ENCODE results near the gene EREG. TPM values are rescaled to one million over a fixed set of nuclear protein-coding genes. Genes with fewer than 3 reads are reported as not detected.

The EREG gene
- total RNA-seq, 1 experiment from 2014 or later = 498 TPM

DNA sequence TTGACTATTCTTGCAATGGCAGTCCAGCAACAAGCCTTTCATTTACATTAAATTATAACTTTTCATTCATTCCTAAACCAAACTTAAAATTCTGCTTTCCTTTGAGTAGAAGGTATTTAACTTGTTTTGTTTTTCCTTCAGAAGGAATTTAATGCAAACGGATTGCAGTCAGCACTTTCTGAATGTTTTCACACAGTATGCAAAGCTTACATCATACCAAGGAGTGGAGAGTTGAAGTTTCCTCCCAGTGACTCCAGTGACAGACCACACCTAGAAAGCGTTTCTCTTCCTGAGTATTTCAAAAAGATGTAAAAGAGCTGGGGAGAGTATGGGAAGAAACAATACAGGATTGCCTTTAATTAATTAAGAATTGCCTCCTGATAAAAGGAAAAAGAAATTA lies 48.5 kb upstream of the EREG start:
- Histone ChIP-seq H3K9ac (ENCODE audit: low read length) (no peak overlapping the region), H4K20me1 (ENCODE audit: insufficient read depth) (no peaks in the 10 kb centered on the region), H3K4me3 (replicated peaks in 1 of 2; ENCODE audit: low read depth in 1 of 2, low read length in 2 of 2) (no peak overlapping the region), H3K4me2 (ENCODE audit: low read length) (no peak overlapping the region), H3K9me3 (ENCODE audit: control insufficient read depth in 1 of 2, insufficient read depth in 1 of 2, low read depth in 1 of 2, low read length in 2 of 2) (no peaks in the 10 kb centered on the region), H3K27me3 (ENCODE audit: insufficient read depth, low read length) (no peaks in the 10 kb centered on the region), H3K9me2 (ENCODE audit: insufficient read depth) (no peaks in the 10 kb centered on the region), H3K36me3 (ENCODE audit: control insufficient read depth in 1 of 2, insufficient read depth in 2 of 2, low read length in 2 of 2) (no peaks in the 10 kb centered on the region; a peak in 1 of 4 replicates), H3K4me1 (ENCODE audit: control insufficient read depth in 1 of 2, insufficient read depth in 2 of 2, low read length in 2 of 2) (peaks cover 16 to 30% of the 10 kb centered on the region in 2 experiments), H3K27ac (ENCODE audit: low read depth, low read length) (no peak overlapping the region), H3K79me2 (ENCODE audit: insufficient read depth, low read length) (no peaks in the 10 kb centered on the region), H2AFZ (ENCODE audit: low read depth, low read length, poor library complexity, severe bottlenecking) (no peak overlapping the region)
- ATAC-seq (no peak), DNase-seq (ENCODE audit: low read depth, low spot score) (no peak)
- ChIA-PET CTCF (interaction anchor here (0.6 to 2.1 kb wide), 2 partner anchors 88 to 359 kb away, joined by 3 to 9 read pairs; no protein-coding TSS in a partner anchor), RAD21 (ENCODE audit: low non-redundant PET in 1 of 2, low total read pairs in 2 of 2, uncharacterized antibody in 2 of 2, unreplicated experiment in 2 of 2) (no interaction called here), POLR2A (no interaction called here)
- intact Hi-C loops (cut with micrococcal nuclease) = loop anchor here (10.0 kb wide), 1 partner anchor 282 kb away; the partner anchor contains the start of gene CXCL3
- no TSS peak for BruUV-seq (replicated peaks)
- TF ChIP-seq TCF7L2 (IDR thresholded peaks at IDR 0.05; ENCODE audit: borderline replicate concordance, extremely low read depth, insufficient read depth, insufficient read length) (no peak), CEBPB (IDR thresholded peaks at IDR 0.05; ENCODE audit: low read depth) (peak; percentile 55; the same call in 1 of the 2 replicates), EGR1 (IDR thresholded peaks at IDR 0.05; ENCODE audit: low read depth) (no peak)
- TF ChIP-seq, protein P1, sequence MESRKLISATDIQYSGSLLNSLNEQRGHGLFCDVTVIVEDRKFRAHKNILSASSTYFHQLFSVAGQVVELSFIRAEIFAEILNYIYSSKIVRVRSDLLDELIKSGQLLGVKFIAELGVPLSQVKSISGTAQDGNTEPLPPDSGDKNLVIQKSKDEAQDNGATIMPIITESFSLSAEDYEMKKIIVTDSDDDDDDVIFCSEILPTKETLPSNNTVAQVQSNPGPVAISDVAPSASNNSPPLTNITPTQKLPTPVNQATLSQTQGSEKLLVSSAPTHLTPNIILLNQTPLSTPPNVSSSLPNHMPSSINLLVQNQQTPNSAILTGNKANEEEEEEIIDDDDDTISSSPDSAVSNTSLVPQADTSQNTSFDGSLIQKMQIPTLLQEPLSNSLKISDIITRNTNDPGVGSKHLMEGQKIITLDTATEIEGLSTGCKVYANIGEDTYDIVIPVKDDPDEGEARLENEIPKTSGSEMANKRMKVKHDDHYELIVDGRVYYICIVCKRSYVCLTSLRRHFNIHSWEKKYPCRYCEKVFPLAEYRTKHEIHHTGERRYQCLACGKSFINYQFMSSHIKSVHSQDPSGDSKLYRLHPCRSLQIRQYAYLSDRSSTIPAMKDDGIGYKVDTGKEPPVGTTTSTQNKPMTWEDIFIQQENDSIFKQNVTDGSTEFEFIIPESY (IDR thresholded peaks at IDR 0.05; ENCODE audit: extremely low read depth, insufficient replicate concordance, low read length) = no peak

DNA sequence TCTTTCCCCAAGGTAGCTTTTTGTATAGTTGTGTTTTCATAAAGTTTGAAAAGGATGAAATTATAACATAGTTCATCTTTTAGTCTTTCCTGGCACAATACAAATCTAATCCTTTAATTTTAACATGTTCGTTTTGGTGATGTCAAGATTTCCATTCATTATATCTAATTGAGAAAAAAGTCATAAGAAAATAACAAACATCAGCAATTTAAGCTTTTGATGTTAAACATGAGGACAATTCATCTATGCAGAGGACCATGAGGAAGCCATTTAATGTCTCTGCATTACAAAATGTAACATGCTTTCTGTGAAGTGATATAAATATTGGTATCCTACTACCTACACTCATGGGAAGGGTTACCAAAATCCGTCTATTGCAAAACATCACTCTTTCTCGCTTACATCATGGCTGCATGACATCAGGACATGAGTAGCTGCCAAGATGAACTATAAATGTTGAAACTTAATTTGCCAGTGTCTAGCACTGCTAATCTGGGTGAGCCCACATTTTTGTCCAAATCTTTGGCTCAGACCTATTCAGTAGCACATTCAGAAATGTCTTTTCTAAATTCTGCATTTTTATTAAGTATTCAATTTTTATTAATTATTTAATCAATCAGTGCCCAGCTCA lies 47.2 kb upstream of the EREG start:
- Histone ChIP-seq H3K4me2 (ENCODE audit: low read length) (no peak overlapping the region), H3K4me1 (ENCODE audit: control insufficient read depth in 1 of 2, insufficient read depth in 2 of 2, low read length in 2 of 2) (peaks cover 27 to 42% of the 10 kb centered on the region in 2 experiments), H3K27ac (ENCODE audit: low read depth, low read length) (no peak overlapping the region), H3K9me3 (ENCODE audit: control insufficient read depth in 1 of 2, insufficient read depth in 1 of 2, low read depth in 1 of 2, low read length in 2 of 2) (no peaks in the 10 kb centered on the region), H3K27me3 (ENCODE audit: insufficient read depth, low read length) (no peaks in the 10 kb centered on the region), H3K36me3 (ENCODE audit: control insufficient read depth in 1 of 2, insufficient read depth in 2 of 2, low read length in 2 of 2) (no peaks in the 10 kb centered on the region; a peak in 1 of 4 replicates), H4K20me1 (ENCODE audit: insufficient read depth) (no peaks in the 10 kb centered on the region), H3K79me2 (ENCODE audit: insufficient read depth, low read length) (peaks cover 7% of the 10 kb centered on the region; the same call in 1 of the 2 replicates), H3K9ac (ENCODE audit: low read length) (no peak overlapping the region), H2AFZ (ENCODE audit: low read depth, low read length, poor library complexity, severe bottlenecking) (no peak overlapping the region), H3K4me3 (replicated peaks in 1 of 2; ENCODE audit: low read depth in 1 of 2, low read length in 2 of 2) (no peak overlapping the region), H3K9me2 (ENCODE audit: insufficient read depth) (no peaks in the 10 kb centered on the region)
- ChIA-PET POLR2A (interaction anchor here (1.0 to 1.4 kb wide), 2 partner anchors 47 to 127 kb away, joined by 3 read pairs; partner anchors contain the start of genes AREG and EREG), RAD21 (ENCODE audit: low non-redundant PET in 1 of 2, low total read pairs in 2 of 2, uncharacterized antibody in 2 of 2, unreplicated experiment in 2 of 2) (interaction anchor here (0.7 kb wide), 2 partner anchors 129 to 148 kb away, joined by 3 to 4 read pairs; no protein-coding TSS in a partner anchor), CTCF (interaction anchor here (1.1 to 2.7 kb wide), 4 partner anchors 10 to 353 kb away, joined by 3 to 16 read pairs (median 6); partner anchors contain the start of gene EPGN)
- DNase-seq (ENCODE audit: low read depth, low spot score) (no peak), ATAC-seq (no peak)
- intact Hi-C loops (cut with micrococcal nuclease) = loop anchor here (10.0 kb wide), 1 partner anchor 283 kb away; the partner anchor contains the start of gene CXCL3
- BruUV-seq (replicated peaks) = no TSS peak
- TF ChIP-seq ELF1 (IDR thresholded peaks at IDR 0.05; ENCODE audit: borderline replicate concordance, low read depth) (no peak), RAD21 (IDR thresholded peaks at IDR 0.05; ENCODE audit: low read depth) (no peak), YY1 (IDR thresholded peaks at IDR 0.05; ENCODE audit: extremely low read depth, insufficient replicate concordance, low read depth, low read length) (no peak), TCF7L2 (IDR thresholded peaks at IDR 0.05; ENCODE audit: borderline replicate concordance, extremely low read depth, insufficient read depth, insufficient read length) (no peak), EZH2 (IDR thresholded peaks at IDR 0.05) (no peak), EZH2phosphoT487 (IDR thresholded peaks at IDR 0.05; ENCODE audit: borderline replicate concordance) (no peak), SRF (IDR thresholded peaks at IDR 0.05; ENCODE audit: low read depth) (no peak)
- TF ChIP-seq, protein P2, sequence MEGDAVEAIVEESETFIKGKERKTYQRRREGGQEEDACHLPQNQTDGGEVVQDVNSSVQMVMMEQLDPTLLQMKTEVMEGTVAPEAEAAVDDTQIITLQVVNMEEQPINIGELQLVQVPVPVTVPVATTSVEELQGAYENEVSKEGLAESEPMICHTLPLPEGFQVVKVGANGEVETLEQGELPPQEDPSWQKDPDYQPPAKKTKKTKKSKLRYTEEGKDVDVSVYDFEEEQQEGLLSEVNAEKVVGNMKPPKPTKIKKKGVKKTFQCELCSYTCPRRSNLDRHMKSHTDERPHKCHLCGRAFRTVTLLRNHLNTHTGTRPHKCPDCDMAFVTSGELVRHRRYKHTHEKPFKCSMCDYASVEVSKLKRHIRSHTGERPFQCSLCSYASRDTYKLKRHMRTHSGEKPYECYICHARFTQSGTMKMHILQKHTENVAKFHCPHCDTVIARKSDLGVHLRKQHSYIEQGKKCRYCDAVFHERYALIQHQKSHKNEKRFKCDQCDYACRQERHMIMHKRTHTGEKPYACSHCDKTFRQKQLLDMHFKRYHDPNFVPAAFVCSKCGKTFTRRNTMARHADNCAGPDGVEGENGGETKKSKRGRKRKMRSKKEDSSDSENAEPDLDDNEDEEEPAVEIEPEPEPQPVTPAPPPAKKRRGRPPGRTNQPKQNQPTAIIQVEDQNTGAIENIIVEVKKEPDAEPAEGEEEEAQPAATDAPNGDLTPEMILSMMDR (IDR thresholded peaks at IDR 0.05 in 2 of 3, conservative IDR thresholded peaks at IDR 0.05 in 1 of 3; ENCODE audit: borderline replicate concordance in 1 of 3, insufficient read depth in 1 of 3, low read depth in 2 of 3, low read length in 2 of 3) = no peak

Measured in HCT116 (cell line).